Lower leg skin (tissue), 3 donors: ENCODE data around the gene CCDC186.

Experiments used
- POLR2A ChIP-seq, 2 donors: fragments of 450-650 bp; IDR thresholded peaks; one replicate each; pipeline ENCODE4 v1.6.1; 2016 to 2017; ENCODE audit warnings: antibody characterized with exemption in 2 of 2, mild to moderate bottlenecking in 1 of 2, moderate library complexity in 1 of 2
- TF ChIP-seq, protein P1 (sequence below), 3 donors: fragments of 450-650 bp; IDR thresholded peaks; one replicate each; pipeline ENCODE4 v1.5.1; 2016; ENCODE audit warnings: antibody characterized with exemption in 3 of 3, mild to moderate bottlenecking in 3 of 3, moderate library complexity in 2 of 3

DNA sequence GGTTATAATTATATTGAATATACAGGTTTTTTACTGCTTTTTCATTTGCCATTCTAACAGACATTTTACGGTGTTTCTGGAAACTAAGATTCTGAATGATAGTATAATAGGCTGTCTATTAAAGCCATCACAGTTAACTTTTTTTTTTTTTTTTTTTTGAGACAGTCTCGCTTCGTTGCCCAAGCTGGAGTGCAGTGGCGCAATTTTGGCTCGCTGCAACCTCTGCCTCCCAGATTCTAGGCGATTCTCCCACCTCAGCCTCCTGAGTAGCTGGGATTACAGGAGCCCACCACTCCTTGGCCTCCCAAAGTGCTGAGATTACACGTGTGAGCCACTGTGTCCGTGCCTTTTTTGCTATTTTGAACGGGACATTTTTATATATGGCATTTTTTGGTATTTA is 9.6 kb upstream of the CCDC186 start:
- TF ChIP-seq, protein P1, sequence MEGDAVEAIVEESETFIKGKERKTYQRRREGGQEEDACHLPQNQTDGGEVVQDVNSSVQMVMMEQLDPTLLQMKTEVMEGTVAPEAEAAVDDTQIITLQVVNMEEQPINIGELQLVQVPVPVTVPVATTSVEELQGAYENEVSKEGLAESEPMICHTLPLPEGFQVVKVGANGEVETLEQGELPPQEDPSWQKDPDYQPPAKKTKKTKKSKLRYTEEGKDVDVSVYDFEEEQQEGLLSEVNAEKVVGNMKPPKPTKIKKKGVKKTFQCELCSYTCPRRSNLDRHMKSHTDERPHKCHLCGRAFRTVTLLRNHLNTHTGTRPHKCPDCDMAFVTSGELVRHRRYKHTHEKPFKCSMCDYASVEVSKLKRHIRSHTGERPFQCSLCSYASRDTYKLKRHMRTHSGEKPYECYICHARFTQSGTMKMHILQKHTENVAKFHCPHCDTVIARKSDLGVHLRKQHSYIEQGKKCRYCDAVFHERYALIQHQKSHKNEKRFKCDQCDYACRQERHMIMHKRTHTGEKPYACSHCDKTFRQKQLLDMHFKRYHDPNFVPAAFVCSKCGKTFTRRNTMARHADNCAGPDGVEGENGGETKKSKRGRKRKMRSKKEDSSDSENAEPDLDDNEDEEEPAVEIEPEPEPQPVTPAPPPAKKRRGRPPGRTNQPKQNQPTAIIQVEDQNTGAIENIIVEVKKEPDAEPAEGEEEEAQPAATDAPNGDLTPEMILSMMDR (IDR thresholded peaks at IDR 0.05) = no peak
- no peak for TF ChIP-seq POLR2A (IDR thresholded peaks at IDR 0.05)
